Measurements from ENCODE around the gene PRR23E.

The PRR23E gene

GRCh38 chr3:127235706-127236105, 42.8 kb downstream of the PRR23E start:
- FAIRE-seq: no peak

DNA sequence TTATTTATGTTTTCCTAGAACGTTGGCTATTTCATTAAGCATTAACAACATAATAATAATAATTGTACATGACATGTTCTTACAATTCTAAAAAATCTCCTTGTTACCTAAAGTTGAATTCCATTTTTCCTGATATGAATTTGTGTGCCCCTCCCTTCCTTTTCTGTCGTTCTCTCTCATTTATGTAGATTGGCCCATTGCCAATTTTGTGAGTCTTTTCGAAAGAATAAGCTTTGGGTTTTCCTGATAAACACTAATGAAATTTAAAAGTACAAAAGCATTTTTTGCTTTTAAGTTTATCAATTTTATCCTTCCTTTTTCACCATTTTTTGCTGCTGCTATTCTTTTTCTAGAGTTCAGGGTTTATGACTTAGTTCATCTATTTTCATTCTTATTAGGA, 44.9 kb downstream of the PRR23E start:
- no peak for FAIRE-seq

GRCh38 chr3:127238602-127239001, 45.7 kb downstream of the PRR23E start:
- no peak for FAIRE-seq

DNA sequence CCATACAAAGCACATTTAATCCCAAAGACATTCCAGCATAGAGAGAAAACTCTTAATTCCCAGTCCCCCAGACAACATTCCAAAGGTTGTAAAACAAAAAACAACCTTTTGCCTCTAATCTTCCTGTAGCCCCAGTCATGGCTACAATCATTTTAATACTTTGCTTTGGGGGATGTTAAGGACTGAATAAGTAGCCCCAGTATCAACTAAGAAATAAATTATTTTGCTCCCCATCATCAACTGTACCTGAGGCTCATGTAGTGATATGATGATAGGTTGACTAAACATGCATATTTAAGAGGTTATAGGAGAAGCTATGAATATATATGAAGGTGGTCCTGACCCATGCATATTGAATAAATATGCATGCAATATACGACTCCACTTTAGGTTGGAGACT, 54.4 kb downstream of the PRR23E start:
- FAIRE-seq: no peak

All from G401.6 (cell line).